Right forelimb (tissue), 1 donor: ENCODE measurements around the gene SH3TC1.

Experiments
- DNase-seq: peaks from one replicate; pipeline ENCODE4 v3.0.0-alpha.2; 2018

SH3TC1 gene

GRCh38 chr4:8164194-8164565, 34.9 kb upstream of the SH3TC1 start:
- DNase-seq: no peak

DNA sequence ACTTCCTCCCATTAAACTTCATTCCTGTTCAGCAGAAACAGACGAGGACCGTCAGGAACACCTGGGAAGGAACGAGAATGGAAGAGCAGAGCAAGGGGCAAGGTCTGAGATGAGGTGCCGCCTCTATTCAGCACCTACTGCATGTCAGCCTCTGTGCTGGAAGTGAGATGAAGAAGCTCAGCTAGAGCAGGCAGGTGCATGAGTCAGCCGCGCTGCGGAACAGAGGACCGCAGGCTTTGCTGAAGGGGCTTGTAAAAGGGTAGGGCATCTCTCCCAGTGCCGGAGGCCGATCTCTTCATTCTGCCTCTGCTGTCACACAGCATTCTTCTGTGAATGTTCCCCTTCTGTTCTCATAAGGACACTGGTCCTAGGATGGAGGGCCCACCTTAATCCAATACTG, 34.4 kb upstream of the SH3TC1 start:
- DNase-seq: no peak

DNA sequence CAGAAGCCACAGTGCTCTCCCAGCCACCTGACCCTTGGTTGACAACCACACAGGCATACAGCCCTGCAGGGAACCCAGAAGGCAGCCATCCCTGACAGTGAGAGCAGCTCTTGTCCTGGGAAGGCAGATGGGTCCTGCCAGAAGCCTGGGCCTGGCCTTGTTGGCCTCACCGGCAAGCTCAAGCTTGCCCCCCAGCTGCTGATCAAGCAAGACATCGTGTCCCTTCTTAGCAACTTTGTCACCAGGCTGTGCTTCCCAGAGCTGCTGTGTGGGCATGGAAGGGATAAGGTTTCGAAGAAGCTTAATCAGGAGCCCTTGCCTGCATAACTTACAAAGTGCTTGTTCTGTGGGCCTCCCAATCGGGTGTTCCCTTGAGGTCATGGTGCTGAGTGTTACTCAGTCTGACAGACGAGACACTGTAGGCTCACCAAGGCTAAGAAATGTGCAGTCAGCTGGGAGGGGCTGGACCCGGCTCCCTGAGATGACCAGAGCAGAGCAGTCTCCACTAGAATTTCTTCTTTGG, 33.7 kb upstream of the SH3TC1 start:
- no peak for DNase-seq

- DNase-seq: no peak
Observed at GRCh38 chr4:8167291-8167690, 31.8 kb upstream of the SH3TC1 start.

- DNase-seq: no peak
Observed at GRCh38 chr4:8167815-8168214, 31.3 kb upstream of the SH3TC1 start.

DNA sequence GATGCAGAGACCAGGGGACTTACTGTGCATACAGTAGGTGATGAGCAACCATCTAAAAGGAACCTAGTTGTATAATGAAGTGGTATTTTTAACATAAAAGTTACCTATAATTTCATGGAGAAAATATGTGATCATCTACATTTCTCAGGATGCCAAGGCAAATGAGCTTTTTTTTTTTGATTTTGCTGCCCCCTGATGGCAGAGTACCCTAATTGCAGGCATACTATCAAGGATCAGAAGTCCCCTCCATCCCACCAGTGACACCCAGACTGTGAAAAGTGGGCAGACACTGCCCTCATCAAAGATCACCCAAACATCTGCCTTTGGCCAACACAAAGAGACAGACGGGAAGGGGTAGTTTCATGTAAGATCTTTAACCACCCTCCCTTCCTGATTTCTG, 30.9 kb upstream of the SH3TC1 start:
- no peak for DNase-seq

DNA sequence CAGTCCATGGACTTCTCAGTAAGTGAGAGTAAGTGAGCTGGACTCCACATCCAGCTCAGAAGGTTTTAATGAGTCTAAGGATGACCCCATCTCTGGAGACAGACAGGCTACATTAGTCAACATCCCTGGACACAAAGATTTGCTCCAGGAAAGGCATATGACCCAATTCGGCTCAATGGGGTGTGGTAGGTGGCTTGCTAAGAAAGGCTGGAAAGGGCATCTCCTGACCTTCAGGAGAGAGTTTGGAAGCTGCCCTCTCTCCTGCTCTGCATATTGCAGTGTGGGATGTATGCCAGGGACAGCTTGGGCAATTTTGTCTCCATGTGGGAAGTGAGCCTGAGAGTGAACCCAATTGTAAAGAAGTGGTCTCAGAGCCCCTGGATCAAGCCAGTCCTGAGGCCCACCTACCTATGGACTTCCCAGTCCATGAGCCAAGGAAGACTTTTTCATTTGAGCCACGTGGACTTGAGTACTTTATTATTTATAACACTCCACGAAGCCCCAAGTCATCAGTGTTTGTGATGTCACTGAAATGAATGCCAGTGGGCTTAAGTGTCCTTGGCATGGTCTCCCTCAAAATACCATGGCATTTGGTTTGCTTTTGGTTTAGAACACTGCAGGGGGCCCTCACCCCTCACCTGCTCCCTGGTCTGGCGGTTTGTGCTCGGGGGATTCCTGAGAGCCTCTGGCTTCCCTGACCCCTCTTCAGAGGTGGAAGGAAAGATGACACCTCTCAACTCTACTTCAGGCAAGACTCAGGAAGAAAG, 30.1 kb upstream of the SH3TC1 start:
- DNase-seq: no peak

GRCh38 chr4:8169763-8170162, 29.3 kb upstream of the SH3TC1 start:
- no peak for DNase-seq

- DNase-seq: no peak
Observed at GRCh38 chr4:8170341-8170740, 28.7 kb upstream of the SH3TC1 start.

- no peak for DNase-seq
Observed at GRCh38 chr4:8171266-8171665, 27.8 kb upstream of the SH3TC1 start.

DNA sequence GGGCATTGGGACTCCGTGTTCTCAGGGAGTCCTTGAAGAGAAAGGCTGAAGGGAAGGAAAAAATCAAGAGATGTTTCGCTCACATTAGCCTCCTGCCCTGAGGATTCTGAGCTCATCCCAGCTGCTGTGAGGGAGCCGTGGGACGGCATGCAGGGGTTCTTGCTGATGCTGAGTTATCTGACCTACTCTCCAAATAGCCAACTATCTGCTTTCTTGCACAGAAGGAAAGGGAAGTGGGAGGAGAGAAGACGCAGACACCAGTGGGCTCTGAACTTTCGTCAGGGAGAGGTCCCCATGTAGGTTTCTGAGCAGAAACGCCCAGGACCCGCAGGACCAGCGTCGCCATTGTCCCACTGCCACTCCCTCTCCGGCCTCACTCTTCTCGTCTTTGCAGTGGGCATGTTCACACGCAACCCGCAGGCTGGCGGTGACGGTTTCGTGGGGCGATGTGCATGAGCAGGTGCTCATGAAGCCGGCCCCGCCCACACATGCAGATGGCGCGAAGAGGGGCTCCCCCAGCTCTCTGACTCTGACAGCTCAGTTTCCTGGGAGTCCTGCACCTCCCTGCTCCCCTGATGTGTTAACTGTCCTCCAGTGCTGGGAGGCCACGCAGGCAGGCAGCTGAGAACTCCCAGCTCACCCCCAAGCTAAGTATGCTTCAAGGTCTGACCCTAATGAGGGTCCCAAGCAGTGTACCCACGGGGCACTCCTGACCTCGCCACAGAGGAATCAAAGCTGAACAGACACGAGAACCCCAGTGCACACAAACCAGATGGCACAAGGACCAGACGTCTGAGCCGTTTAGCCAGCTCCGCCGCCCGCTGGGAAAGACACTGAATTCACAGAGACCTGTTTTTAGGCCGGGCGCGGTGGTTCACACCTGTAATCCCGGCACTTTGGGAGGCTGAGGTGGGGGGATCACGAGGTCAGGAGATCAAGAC, 26.8 kb upstream of the SH3TC1 start:
- DNase-seq: no peak

- DNase-seq: no peak
Observed at GRCh38 chr4:8173492-8174242, 25.4 kb upstream of the SH3TC1 start.

GRCh38 chr4:8174970-8175369, 24.1 kb upstream of the SH3TC1 start:
- DNase-seq: no peak

DNA sequence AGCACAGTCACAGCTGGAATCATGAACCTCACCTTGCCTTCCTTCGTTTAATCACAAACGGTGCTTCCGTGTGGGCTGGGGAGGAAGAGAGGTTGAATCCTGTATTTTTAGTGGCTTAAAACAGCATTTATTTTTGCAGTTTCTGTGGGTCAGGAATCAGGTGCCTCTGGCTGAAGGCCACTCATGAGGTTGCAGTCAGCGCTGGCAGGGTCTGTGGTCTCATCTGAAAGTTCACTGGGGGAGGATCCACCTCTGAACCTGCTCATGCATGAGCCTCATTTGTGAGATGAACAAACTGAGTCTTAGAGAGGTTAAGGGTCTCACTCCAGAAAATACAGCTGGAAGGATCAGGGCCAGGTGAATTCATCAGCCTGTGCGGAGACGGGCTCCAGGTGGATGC, 23.4 kb upstream of the SH3TC1 start:
- DNase-seq: no peak

DNA sequence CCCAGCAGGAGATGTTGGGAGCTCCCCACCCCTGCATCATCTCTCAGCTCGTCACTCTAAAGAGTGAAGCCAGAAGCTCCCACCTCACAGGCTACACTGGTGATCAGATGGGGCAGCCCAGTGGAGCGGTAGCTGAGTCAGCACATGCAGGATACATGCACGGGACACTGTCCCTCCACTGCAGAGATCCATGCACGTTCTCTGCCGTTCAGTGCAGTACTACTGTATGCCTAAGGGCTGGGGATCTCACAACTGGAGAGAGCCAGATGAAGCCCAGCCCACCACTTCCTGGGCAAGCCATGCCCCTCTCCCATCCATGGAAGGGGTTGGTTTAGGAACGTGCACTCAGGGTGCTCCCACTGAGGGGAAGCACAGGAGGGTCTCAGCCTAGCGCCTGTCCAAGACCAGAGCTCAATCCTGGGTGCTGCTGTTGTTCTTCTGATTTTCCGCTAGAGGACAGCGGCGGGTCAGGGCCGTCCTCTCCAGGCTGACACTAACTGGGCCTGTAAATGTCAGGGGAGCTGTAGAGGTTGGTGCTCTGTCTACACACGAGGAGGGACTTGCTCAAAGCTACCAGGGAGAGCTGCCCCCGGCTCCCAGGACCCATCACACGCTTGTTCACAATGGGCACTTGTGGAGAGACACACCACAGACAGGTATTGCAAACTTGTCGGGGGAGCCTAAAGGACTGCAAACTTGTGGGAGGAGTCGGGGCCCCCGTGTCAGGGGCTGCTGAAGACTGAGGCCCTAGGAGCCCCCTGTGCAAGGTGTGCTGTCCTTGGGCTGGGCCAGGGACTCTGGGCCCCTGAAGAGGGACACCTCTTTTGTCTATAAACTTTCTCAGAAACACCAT, 22.3 kb upstream of the SH3TC1 start:
- DNase-seq: no peak

DNA sequence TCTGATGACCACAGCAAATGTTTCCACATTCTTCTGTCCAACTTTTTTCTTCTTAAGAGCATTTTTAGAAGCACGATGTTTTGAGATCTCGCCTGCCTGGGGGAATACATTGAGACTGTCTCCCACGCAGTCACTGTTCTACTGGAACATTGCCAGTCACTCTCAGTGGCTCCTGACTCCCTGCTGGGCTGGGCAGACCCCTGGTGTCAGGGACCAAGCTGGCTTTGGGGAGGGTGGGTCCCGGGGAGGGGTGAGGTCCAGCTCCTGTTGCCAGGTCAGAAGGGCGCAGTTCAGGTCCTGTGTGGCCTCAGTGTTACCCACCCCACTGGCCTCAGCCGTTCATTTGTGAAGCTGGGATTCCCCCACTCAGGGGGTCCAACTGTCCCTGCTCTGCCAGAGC, 21.5 kb upstream of the SH3TC1 start:
- no peak for DNase-seq

- DNase-seq: no peak
Observed at GRCh38 chr4:8177956-8178355, 21.1 kb upstream of the SH3TC1 start.

DNA sequence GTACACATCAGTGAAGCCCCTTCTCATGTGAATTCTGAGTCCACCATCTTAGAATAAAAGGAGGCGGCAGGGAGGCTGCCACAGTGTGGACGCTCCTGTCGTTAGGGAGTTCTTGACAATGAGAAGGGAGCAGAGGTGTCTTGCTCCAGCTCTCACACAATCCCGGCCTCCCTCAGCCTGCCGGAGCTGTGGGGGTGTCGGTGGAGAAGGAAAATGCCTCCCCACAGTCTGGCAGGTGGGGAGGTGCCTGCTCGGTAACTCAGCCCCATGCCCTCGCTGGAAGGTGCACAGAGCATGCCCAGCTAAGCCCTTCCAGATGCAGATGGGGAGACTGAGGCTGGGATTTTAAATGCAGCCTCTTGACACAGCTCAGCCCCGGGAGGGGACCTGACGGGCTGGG, 20.0 kb upstream of the SH3TC1 start:
- DNase-seq: no peak

DNA sequence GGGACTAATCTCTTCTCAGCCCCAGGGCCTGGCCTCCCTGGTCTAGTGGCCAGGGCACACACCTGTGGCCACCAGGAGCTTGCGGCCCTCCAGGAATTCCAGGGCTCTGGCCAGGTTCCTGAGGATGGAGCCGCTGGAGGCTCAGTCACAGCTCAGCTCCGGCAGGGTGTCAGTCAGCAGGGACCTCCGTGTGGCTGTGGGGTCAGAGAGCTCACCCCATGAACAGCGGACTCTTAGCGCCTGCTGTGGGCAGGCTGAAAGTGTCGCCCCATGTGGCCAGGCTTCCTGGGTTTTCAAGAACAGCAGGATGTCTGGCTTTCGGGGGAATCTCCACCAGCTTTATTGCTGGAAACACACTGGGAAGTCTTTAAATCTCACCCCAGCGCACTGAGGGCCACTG, 19.3 kb upstream of the SH3TC1 start:
- DNase-seq: no peak

DNA sequence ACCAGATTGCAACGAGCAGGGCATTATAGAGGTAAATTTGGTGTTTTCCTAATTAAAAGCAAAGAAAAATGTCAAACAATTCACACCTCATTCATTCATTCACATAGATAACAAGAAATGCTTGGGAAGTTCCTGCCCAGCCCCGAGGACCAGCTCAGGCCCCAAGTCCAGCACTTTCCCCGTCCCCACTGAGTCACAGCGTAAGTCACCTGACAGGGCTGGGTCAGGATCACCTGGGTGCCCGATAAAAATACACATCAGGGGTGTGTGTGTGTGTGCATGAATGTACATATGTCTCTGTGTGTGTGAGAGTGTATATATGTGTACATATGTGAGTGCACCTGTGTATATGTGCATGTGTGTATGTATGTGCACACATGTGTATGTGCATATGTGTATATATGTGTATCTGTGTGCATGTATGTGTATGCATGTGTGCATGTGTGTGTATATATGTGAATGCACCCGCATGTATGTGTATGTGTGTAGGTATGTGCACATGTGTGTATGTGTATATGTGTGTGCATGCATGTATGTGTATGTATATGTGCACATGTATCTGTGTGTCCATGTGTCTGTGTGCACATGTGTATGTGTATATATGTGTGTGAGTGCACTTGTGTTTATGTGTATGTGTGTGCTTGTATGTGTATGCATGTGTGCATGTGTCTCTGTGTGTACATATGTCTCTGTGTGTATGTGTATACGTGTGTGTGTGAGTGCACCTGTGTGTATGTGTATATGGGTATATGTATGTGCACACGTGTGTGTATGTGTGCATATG, 18.6 kb upstream of the SH3TC1 start:
- no peak for DNase-seq

DNA sequence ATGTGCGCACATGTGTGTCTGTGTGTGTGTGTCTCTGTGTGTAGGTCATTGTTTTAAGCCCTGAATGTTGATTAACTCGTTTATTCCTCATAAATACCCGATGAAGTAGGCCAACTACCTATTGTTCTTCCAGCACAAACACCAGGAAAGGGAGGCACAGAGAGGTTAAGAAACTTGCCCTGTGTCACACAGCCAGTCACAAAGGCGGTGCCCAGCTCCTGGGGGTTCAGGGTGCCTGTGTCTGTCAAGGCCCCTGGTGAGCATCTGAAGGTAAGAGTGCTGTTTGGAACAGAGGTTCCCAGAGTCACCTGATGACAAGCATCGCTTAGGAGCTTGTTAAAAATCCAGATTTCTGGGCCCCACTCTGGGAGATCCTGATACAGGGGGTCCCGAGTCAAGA, 18.0 kb upstream of the SH3TC1 start:
- no peak for DNase-seq
